GM10266 (cell line): Measurements from ENCODE around the gene ADCK1.

Experiments used
- DNase-seq: peaks from one replicate; pipeline ENCODE4 v3.0.0; 2012; ENCODE audit errors: extremely low spot score
- CTCF ChIP-seq: IDR thresholded peaks from 2 replicates; pipeline ENCODE4 v1.5.1; 2012; ENCODE audit warnings: mild to moderate bottlenecking, low read depth; ENCODE audit not compliant: control insufficient read depth, insufficient read depth; ENCODE audit errors: missing control alignments

Gene ADCK1

GRCh38 chr14:77889971-77890442, 90.1 kb downstream of the ADCK1 start:
- no peak for DNase-seq
- no peak for TF ChIP-seq CTCF

- no peak for TF ChIP-seq CTCF
- DNase-seq, result no peak
These were observed 91.0 kb downstream of the ADCK1 start for GRCh38 chr14:77890873-77891272.

- TF ChIP-seq CTCF, result no peak
- no peak for DNase-seq
These were observed 92.5 kb downstream of the ADCK1 start for GRCh38 chr14:77892381-77892871.

- DNase-seq, result no peak
- TF ChIP-seq CTCF, result no peak
These were observed 93.1 kb downstream of the ADCK1 start for GRCh38 chr14:77892890-77893484.

- TF ChIP-seq CTCF, result no peak
- DNase-seq, result no peak
These were observed 97.5 kb downstream of the ADCK1 start for GRCh38 chr14:77897374-77897773.

- TF ChIP-seq CTCF, result no peak
- no peak for DNase-seq
These were observed 102.9 kb downstream of the ADCK1 start for GRCh38 chr14:77902811-77903210.

GRCh38 chr14:77903221-77903620, 103.3 kb downstream of the ADCK1 start:
- no peak for TF ChIP-seq CTCF
- no peak for DNase-seq
